Upper lobe of right lung (tissue), 1 donor: ENCODE measurements around the gene SNX5. TPM values are rescaled to one million over a fixed set of nuclear protein-coding genes. Genes with fewer than 3 reads are reported as not detected.

ENCODE experiments used
- ATAC-seq: fragments of 200-7000 bp; cut with Tn5 transposase; one replicate; pipeline ENCODE4 v1.9.1; 2020; ENCODE audit warnings: mild to moderate bottlenecking, moderate library complexity
- DNase-seq: peaks from one replicate; pipeline ENCODE4 v3.0.0-alpha.2; 2020
- H3K27ac ChIP-seq: fragments of 200-600 bp; one replicate; pipeline ENCODE4 v1.8.0; 2022
- H3K27me3 ChIP-seq: fragments of 200-600 bp; one replicate; pipeline ENCODE4 v1.8.0; 2022; ENCODE audit warnings: mild to moderate bottlenecking
- H3K36me3 ChIP-seq: fragments of 200-600 bp; one replicate; pipeline ENCODE4 v1.8.0; 2022
- H3K4me1 ChIP-seq: fragments of 200-600 bp; one replicate; pipeline ENCODE4 v1.8.0; 2022
- H3K4me3 ChIP-seq: fragments of 200-600 bp; one replicate; pipeline ENCODE4 v1.8.0; 2022; ENCODE audit warnings: mild to moderate bottlenecking
- H3K9me3 ChIP-seq: fragments of 200-600 bp; one replicate; pipeline ENCODE4 v1.8.0; 2022
- CTCF ChIP-seq: fragments of 200-600 bp; IDR thresholded peaks from one replicate; pipeline ENCODE4 v1.8.0; 2022; ENCODE audit warnings: antibody characterized with exemption
- intact Hi-C: fragments of 100-400 bp; cut with DNase I; formaldehyde crosslinking; loops from one replicate; pipeline ENCODE4 v1.11.0; 2022
- total RNA-seq: library from RNA; stranded (reverse); fragmentation: NEBNext Ultra II Directional; extraction: Animal tissue kit (Norgen Biotek cat#: 25700); gene quantifications from one replicate; pipeline ENCODE4 v1.2.1, GENCODE V29; 2021
- donor health status: DM: no; HTN: yes; CAD: no; lungs with severe emphysema.

Gene SNX5
- total RNA-seq, 1 donor from 2014 or later: 86.6 TPM

- H3K27me3 ChIP-seq: no peaks in the 10 kb centered on the region
- H3K36me3 ChIP-seq: no peaks in the 10 kb centered on the region
- DNase-seq (no peak), ATAC-seq (no peak)
- peaks cover 4% of the 10 kb centered on the region for H3K4me1 ChIP-seq
- no peaks in the 10 kb centered on the region for H3K9me3 ChIP-seq
- intact Hi-C loops: no loop called here
- H3K4me3 ChIP-seq: no peak overlapping the region
- TF ChIP-seq CTCF: no peak
- no peak overlapping the region for H3K27ac ChIP-seq
Observed at GRCh38 chr20:17905544-17905943, 63.0 kb downstream of the SNX5 start.

GRCh38 chr20:17904027-17904426 lies 64.6 kb downstream of the SNX5 start:
- no peaks in the 10 kb centered on the region for H3K9me3 ChIP-seq
- H3K4me3 ChIP-seq: no peak overlapping the region
- no peaks in the 10 kb centered on the region for H3K36me3 ChIP-seq
- H3K27ac ChIP-seq: no peak overlapping the region
- no peaks in the 10 kb centered on the region for H3K4me1 ChIP-seq
- no peak for ATAC-seq
- intact Hi-C loops: no loop called here
- TF ChIP-seq CTCF: no peak
- H3K27me3 ChIP-seq: no peaks in the 10 kb centered on the region
- no peak for DNase-seq

- no peaks in the 10 kb centered on the region for H3K36me3 ChIP-seq
- no peak for DNase-seq
- no peaks in the 10 kb centered on the region for H3K27me3 ChIP-seq
- ATAC-seq: no peak
- intact Hi-C loops: no loop called here
- no peaks in the 10 kb centered on the region for H3K4me1 ChIP-seq
- no peak overlapping the region for H3K27ac ChIP-seq
- no peaks in the 10 kb centered on the region for H3K9me3 ChIP-seq
- TF ChIP-seq CTCF: no peak
- H3K4me3 ChIP-seq: no peak overlapping the region
Observed at GRCh38 chr20:17902531-17903083, 66.0 kb downstream of the SNX5 start.

- no peak for TF ChIP-seq CTCF
- H3K9me3 ChIP-seq: no peaks in the 10 kb centered on the region
- H3K4me1 ChIP-seq: peaks cover 2% of the 10 kb centered on the region
- no peak overlapping the region for H3K4me3 ChIP-seq
- DNase-seq (no peak), ATAC-seq (no peak)
- intact Hi-C loops: no loop called here
- H3K27ac ChIP-seq: no peak overlapping the region
- H3K27me3 ChIP-seq: no peaks in the 10 kb centered on the region
- no peaks in the 10 kb centered on the region for H3K36me3 ChIP-seq
Observed at GRCh38 chr20:17901971-17902370, 66.6 kb downstream of the SNX5 start.

- H3K36me3 ChIP-seq: no peaks in the 10 kb centered on the region
- H3K4me3 ChIP-seq: no peak overlapping the region
- H3K4me1 ChIP-seq: peaks cover 25% of the 10 kb centered on the region
- DNase-seq: peak; percentile 73
- intact Hi-C loops: loop anchor here (10.0 kb wide), 1 partner anchor 214 kb away; the partner anchor contains the start of gene RRBP1
- H3K27me3 ChIP-seq: no peaks in the 10 kb centered on the region
- no peaks in the 10 kb centered on the region for H3K9me3 ChIP-seq
- ATAC-seq: peak; percentile 86
- no peak overlapping the region for H3K27ac ChIP-seq
- peak; percentile 97 for TF ChIP-seq CTCF
Observed at GRCh38 chr20:17898548-17898994, 70.0 kb downstream of the SNX5 start.
